NCI-H1417 treated with DMSO at 0.1 percent for 48 hours (cell line): ENCODE results near the gene FAM107A.

ENCODE experiments used
- DNase-seq: peaks from one replicate; lab custom pipeline; 2025; lab: John Stamatoyannopoulos, UW

The FAM107A gene

GRCh38 chr3:58577269-58577821, at the start of gene FAM107A:
Gene FAM107A (minus strand): TSS chr3:58577391. CDS start chr3:58569860, 7,531 bp downstream.
- no peak for DNase-seq

GRCh38 chr3:58625196-58625824, 48.1 kb upstream of the FAM107A start:
- no peak for DNase-seq

- no peak for DNase-seq
Measured at GRCh38 chr3:58624550-58624949, 47.4 kb upstream of the FAM107A start.

GRCh38 chr3:58623961-58624360, 46.8 kb upstream of the FAM107A start:
- no peak for DNase-seq

- no peak for DNase-seq
Measured at GRCh38 chr3:58623478-58623877, 46.3 kb upstream of the FAM107A start.

DNA sequence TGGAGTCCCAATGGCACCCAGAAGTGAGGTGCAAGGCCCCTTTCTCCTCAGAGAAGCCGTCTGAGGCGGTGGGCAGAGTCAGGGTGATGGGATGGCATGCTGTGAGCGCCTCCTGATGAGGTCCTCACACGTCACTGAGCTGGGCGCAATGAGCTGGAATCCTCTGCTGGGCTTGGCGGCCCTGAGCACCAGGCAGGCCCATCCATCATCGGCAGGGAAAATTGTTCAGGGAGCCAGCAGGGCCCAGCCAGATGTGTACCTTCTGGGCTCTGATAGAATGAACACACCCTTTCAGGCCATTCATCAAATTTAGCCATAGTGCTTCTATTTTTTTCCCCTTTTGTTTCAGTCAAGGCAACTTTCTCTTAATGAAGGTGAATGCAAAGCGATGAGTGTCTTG, 45.7 kb upstream of the FAM107A start:
- no peak for DNase-seq

DNA sequence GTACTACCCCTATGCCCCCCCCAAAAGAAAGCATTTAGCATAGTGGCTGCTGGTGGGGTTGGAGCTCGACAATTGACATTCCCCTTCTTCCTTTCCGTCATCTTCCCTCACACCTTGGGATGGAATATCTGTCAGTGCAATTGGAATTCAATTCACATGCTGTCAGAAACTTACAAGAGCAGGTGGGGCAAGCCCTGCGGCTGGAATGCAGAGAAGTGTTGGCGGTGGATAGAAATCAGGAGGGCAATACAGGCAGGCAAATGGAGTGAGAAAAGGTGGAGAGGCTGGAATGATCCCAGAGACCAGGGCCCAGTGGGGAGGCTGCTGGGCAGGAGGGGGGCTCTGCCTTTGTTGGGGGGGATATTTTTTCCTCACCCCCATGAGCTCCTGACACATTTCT, 45.2 kb upstream of the FAM107A start:
- no peak for DNase-seq

GRCh38 chr3:58621086-58621830, 44.1 kb upstream of the FAM107A start:
- no peak for DNase-seq

GRCh38 chr3:58620421-58620820, 43.2 kb upstream of the FAM107A start:
- no peak for DNase-seq

- DNase-seq, result no peak
Measured at GRCh38 chr3:58617338-58617761, 40.2 kb upstream of the FAM107A start.

GRCh38 chr3:58613236-58614132, 36.3 kb upstream of the FAM107A start:
- DNase-seq, result no peak

- DNase-seq, result no peak
Measured at GRCh38 chr3:58612830-58613229, 35.6 kb upstream of the FAM107A start.

GRCh38 chr3:58609990-58610389, 32.8 kb upstream of the FAM107A start:
- DNase-seq, result no peak

DNA sequence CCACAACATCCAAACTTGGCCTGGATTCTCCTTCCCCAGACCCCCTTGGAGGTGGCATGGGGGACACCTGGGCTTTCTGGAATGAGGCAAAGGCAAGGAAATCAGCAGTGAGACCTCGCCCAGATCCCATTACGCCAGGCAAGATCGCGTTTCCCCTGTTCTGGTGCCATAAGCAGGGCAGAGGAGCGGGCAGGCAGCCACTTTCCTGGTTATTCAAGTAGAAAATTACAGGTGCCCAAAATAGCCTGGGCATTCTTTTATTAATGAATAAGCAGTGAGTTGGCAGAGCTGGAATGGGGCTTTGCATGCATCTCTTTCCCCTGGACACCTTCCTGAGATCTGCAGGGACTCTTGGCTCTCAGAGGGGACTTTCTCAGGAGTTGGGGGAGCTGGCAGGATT, 31.5 kb upstream of the FAM107A start:
- no peak for DNase-seq

DNA sequence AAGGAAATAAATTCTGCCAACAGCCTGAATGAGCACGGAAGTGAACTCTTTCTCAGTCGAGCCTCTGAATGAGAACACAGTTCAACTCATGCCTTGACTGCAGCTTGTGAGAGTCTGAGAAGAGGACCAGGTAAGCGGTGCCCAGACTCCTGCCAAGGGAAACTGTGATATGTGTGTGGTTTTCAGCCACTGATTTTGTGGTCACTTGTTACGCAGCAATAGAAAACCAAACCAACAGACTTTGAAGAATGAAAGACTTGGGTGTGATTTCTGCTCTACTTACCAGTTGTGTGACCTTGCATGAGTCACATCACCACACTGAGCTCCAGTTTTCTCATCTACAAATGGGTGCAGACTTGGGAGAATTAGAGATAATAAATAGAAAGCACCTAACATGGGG, 30.6 kb upstream of the FAM107A start:
- DNase-seq, result no peak

GRCh38 chr3:58606693-58607092, 29.5 kb upstream of the FAM107A start:
- DNase-seq, result no peak

- DNase-seq, result no peak
Measured at GRCh38 chr3:58604031-58604430, 26.8 kb upstream of the FAM107A start.

GRCh38 chr3:58603606-58604005, 26.4 kb upstream of the FAM107A start:
- no peak for DNase-seq

GRCh38 chr3:58597770-58598310, 20.6 kb upstream of the FAM107A start:
- DNase-seq, result no peak

GRCh38 chr3:58596834-58597518, 19.8 kb upstream of the FAM107A start:
- no peak for DNase-seq

- DNase-seq, result no peak
Measured at GRCh38 chr3:58594117-58594516, 16.9 kb upstream of the FAM107A start.
